Measurements from ENCODE around the gene RSRC1. TPM values are rescaled to one million over a fixed set of nuclear protein-coding genes. Genes with fewer than 3 reads are reported as not detected.
"Not testable (repeated sequence)": the region's sequence is repeated elsewhere in the genome, so short reads cannot be mapped to it uniquely, and the experiment has no call there.

The RSRC1 gene, protein sequence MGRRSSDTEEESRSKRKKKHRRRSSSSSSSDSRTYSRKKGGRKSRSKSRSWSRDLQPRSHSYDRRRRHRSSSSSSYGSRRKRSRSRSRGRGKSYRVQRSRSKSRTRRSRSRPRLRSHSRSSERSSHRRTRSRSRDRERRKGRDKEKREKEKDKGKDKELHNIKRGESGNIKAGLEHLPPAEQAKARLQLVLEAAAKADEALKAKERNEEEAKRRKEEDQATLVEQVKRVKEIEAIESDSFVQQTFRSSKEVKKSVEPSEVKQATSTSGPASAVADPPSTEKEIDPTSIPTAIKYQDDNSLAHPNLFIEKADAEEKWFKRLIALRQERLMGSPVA
- total RNA-seq (38.5 and 43.1 TPM in 2 replicates), polyA plus RNA-seq (12.6 and 18.0 TPM in 2 replicates), polyA minus RNA-seq (ENCODE audit: low replicate concordance) (0.15 TPM in 1 of 2 replicates, not detected in the other)
- polyA plus RNA-seq (2012) = 16.2 and 24.3 TPM in 2 replicates

DNA sequence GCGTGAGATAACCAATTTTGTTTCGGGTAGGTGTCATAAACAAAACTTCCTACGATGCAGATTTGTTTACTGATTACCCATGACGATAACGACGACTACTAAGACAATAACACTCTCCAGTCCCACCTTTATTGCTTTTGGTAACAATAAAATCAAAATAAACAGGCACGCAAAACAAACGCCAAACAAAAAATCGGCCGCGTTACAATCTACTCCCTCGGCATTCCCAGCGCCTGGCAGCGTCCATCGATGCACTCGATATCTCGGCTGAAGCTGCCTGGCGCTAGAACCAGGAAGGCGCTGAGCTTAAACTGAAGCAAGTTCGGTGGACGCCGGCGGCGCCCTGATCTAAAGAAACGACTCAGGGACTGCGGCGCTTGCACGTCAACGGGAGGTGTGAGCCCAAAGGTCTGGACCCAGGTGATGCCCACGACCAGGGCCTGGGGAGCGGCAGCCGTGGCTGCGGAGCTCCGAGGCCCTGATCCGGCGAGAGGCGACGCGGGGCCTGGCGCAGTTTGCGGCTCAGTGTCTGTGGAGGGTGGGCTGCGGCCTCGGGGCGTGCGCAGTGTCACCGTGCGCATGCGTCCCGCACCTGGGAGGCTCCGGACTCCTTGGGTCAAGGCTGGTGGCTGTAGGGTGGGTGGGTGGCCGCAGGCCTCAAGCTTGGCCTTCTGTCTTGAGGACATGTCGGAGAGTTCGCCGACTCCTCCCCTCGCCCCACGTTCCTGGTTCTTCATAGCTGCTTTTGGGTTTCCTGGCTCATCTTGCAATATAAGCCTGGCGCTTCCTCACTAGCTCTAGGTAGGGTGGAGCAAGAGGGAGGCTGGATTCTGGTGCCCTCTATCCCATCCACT, at the start of gene RSRC1:
Gene RSRC1, plus strand, starts transcription at position 286 of the 854 bp plus-strand sequence. CDS start 12,016 bp downstream, outside the sequence.
- Histone ChIP-seq H3K4me3 (replicated peaks in 1 of 4; ENCODE audit: control extremely low read depth in 1 of 4, insufficient read depth in 1 of 4, low read depth in 3 of 4, low read length in 4 of 4) (peak within 1 kb of the TSS; percentile 76 to 96 (median 92)), H4K20me1 (ENCODE audit: control insufficient read depth, extremely low read depth, insufficient read depth, low read length) (no peaks in the 10 kb centered on the region), H3K4me1 (ENCODE audit: control insufficient read depth, extremely low read depth, insufficient read depth, low read length) (no peaks in the 10 kb centered on the region), H3K9me3 (ENCODE audit: control insufficient read depth, insufficient read depth, low read depth, low read length) (no peaks in the 10 kb centered on the region), H3K27ac (ENCODE audit: insufficient read depth, low read length) (peak within 1 kb of the TSS; percentile 74), H2AFZ (ENCODE audit: low read length) (peak within 1 kb of the TSS; percentile 96), H3K9ac (ENCODE audit: insufficient read depth, low read length) (peak within 1 kb of the TSS; percentile 92), H3K79me2 (ENCODE audit: control insufficient read depth, insufficient read depth, low read length) (peaks cover 5% of the 10 kb centered on the region), H3K27me3 (ENCODE audit: control insufficient read depth, insufficient read depth, low read length) (peaks cover 14% of the 10 kb centered on the region), H3K36me3 (ENCODE audit: control insufficient read depth, insufficient read depth, low read length) (no peaks in the 10 kb centered on the region), H3K4me2 (ENCODE audit: extremely low read depth, insufficient read depth, low read length) (peak within 1 kb of the TSS; percentile 80)
- no peak for TF ChIP-seq EZH2 (IDR thresholded peaks at IDR 0.05; ENCODE audit: low read length, missing control alignments)
- TF ChIP-seq CTCF (conservative IDR thresholded peaks at IDR 0.05 in 1 of 2, IDR thresholded peaks at IDR 0.05 in 1 of 2; ENCODE audit: low read depth in 1 of 2, low read length in 2 of 2) = no peak
- DNase-seq (ENCODE audit: low read depth in 2 of 2) = peak; percentile 89 to 92

GRCh38 chr3:158065574-158065973, 44.3 kb upstream of the RSRC1 start:
- H3K9ac ChIP-seq (ENCODE audit: insufficient read depth, low read length); H3K79me2 ChIP-seq (ENCODE audit: control insufficient read depth, insufficient read depth, low read length); H3K27me3 ChIP-seq (ENCODE audit: control insufficient read depth, insufficient read depth, low read length); H4K20me1 ChIP-seq (ENCODE audit: control insufficient read depth, extremely low read depth, insufficient read depth, low read length); H3K4me2 ChIP-seq (ENCODE audit: extremely low read depth, insufficient read depth, low read length); H3K4me3 ChIP-seq (replicated peaks in 1 of 4; ENCODE audit: control extremely low read depth in 1 of 4, insufficient read depth in 1 of 4, low read depth in 3 of 4, low read length in 4 of 4); H3K27ac ChIP-seq (ENCODE audit: insufficient read depth, low read length); H3K9me3 ChIP-seq (ENCODE audit: control insufficient read depth, insufficient read depth, low read depth, low read length); H3K36me3 ChIP-seq (ENCODE audit: control insufficient read depth, insufficient read depth, low read length); H3K4me1 ChIP-seq (ENCODE audit: control insufficient read depth, extremely low read depth, insufficient read depth, low read length); H2AFZ ChIP-seq (ENCODE audit: low read length); DNase-seq (ENCODE audit: low read depth in 2 of 2): not testable (repeated sequence)

- H3K27ac ChIP-seq (ENCODE audit: insufficient read depth, low read length) = no peak overlapping the region
- no peaks in the 10 kb centered on the region for H3K9me3 ChIP-seq (ENCODE audit: control insufficient read depth, insufficient read depth, low read depth, low read length)
- no peaks in the 10 kb centered on the region for H3K27me3 ChIP-seq (ENCODE audit: control insufficient read depth, insufficient read depth, low read length)
- no peaks in the 10 kb centered on the region for H3K4me1 ChIP-seq (ENCODE audit: control insufficient read depth, extremely low read depth, insufficient read depth, low read length)
- no peaks in the 10 kb centered on the region for H3K36me3 ChIP-seq (ENCODE audit: control insufficient read depth, insufficient read depth, low read length)
- TF ChIP-seq EZH2 (IDR thresholded peaks at IDR 0.05; ENCODE audit: low read length, missing control alignments) = no peak
- no peak overlapping the region for H3K9ac ChIP-seq (ENCODE audit: insufficient read depth, low read length)
- no peaks in the 10 kb centered on the region for H3K79me2 ChIP-seq (ENCODE audit: control insufficient read depth, insufficient read depth, low read length)
- H3K4me3 ChIP-seq (replicated peaks in 1 of 4; ENCODE audit: control extremely low read depth in 1 of 4, insufficient read depth in 1 of 4, low read depth in 3 of 4, low read length in 4 of 4) = no peak overlapping the region
- no peak for DNase-seq (ENCODE audit: low read depth in 2 of 2)
- no peaks in the 10 kb centered on the region for H4K20me1 ChIP-seq (ENCODE audit: control insufficient read depth, extremely low read depth, insufficient read depth, low read length)
- H3K4me2 ChIP-seq (ENCODE audit: extremely low read depth, insufficient read depth, low read length) = no peak overlapping the region
- H2AFZ ChIP-seq (ENCODE audit: low read length) = no peak overlapping the region
These were observed 37.1 kb upstream of the RSRC1 start for GRCh38 chr3:158072790-158073189.
